Stimulated activated naive CD8-positive, alpha-beta T cell treated with anti-CD3 and anti-CD28 coated beads, Interleukin-15, amount 100 ng/mL, for 72 hours (primary cell): ENCODE data around the gene CISD1.
"Not testable (repeated sequence)": the region's sequence is repeated elsewhere in the genome, so short reads cannot be mapped to it uniquely, and the experiment has no call there.

Experiments used
- ATAC-seq: fragments of 150-1000 bp; cut with Tn5 transposase; 2 replicates; pipeline ENCODE4 v1.10.0; 2021; ENCODE audit warnings: mild to moderate bottlenecking, moderate library complexity
- DNase-seq, 2 donors: peaks; one replicate each; pipeline ENCODE4 v3.0.0; 2021 to 2022
- H3K27ac Mint-ChIP-seq, 2 donors: one replicate each; pipeline ENCODE4 v1.8.0; 2022; ENCODE audit warnings: mild to moderate bottlenecking in 2 of 2, mixed read lengths in 2 of 2, moderate library complexity in 2 of 2
- H3K27me3 Mint-ChIP-seq: one replicate; pipeline ENCODE4 v1.8.0; 2022; ENCODE audit warnings: mixed read lengths
- H3K4me1 Mint-ChIP-seq: one replicate; pipeline ENCODE4 v1.8.0; 2022; ENCODE audit warnings: mild to moderate bottlenecking, mixed read lengths
- H3K4me3 Mint-ChIP-seq, 2 donors: one replicate each; pipeline ENCODE4 v1.8.0; 2022; ENCODE audit warnings: mild to moderate bottlenecking in 2 of 2, mixed read lengths in 2 of 2, moderate library complexity in 1 of 2
- H3K9me3 Mint-ChIP-seq, 2 donors: one replicate each; pipeline ENCODE4 v1.8.0; 2022; ENCODE audit warnings: mixed read lengths in 2 of 2

The CISD1 gene

DNA sequence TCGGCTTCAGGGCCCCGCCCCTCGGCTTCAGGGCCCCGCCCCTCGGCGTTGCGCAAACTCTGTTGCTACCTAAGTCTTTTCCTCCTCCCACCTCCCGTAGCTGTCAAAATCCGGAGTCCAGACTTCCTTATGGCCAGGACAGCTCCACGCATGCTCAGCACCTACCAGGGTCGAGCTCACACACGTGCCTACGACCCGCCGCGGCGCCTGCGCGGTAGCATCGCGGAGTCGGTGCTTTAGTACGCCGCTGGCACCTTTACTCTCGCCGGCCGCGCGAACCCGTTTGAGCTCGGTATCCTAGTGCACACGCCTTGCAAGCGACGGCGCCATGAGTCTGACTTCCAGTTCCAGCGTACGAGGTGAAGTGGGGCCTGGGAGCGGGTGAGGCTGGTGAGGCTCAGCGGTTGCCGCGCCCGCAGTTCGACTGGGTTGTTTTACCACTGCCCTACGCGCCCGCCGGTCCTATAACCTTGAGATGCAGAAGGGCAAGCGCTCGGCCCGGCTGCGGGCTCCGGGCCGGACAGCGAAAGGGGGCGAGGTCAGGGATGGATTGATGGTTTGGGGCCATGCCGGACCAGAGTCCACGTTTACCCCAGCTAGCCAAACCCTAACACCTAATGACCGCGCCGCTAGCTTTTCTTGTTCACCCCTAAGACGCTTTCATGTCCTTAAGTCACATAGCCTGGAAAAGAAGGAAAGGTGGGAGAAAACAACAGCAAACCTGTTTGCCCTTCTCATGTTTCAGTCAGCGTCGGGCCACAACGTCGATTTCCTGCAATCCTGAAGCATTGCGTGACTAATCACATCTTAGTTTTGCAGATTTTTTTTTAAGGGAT, at the start of gene CISD1:
CISD1 (plus strand) TSS at position 217 of the 836 bp plus-strand sequence; CDS start at position 329, 112 bp downstream.
- Mint-ChIP-seq H3K9me3 (no peaks in the 10 kb centered on the region), H3K27me3 (no peaks in the 10 kb centered on the region), H3K4me1 (peaks cover 35% of the 10 kb centered on the region), H3K4me3 (peak within 1 kb of the TSS; percentile 90 to 98), H3K27ac (peak within 1 kb of the TSS; percentile 95 to 98)
- peak; percentile 82 for ATAC-seq
- peak; percentile 93 to 97 for DNase-seq

DNA sequence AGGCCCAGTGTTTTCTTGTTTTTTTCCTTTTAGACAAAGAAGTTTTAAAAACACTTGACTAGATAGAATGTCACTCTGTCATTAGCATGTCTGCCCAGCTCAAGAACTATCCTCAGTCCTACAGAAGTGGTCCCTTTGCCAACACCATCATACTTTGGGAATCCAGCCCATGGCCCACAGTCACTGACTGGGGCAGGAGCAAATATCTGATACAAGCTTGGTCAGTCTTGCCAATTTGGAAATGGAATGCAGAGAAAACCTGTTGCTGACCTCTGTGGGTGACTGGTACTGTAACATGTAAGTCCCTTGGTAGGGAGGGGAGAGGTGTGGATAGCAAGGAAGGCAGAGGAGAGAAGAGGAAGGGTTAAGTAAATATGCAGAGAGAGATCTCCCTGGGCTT, 49.1 kb upstream of the CISD1 start:
- Mint-ChIP-seq H3K4me1 (peaks cover 5% of the 10 kb centered on the region), H3K27ac (no peak overlapping the region), H3K9me3 (no peaks in the 10 kb centered on the region), H3K4me3 (no peak overlapping the region), H3K27me3 (no peaks in the 10 kb centered on the region)
- ATAC-seq, result no peak
- no peak for DNase-seq

DNA sequence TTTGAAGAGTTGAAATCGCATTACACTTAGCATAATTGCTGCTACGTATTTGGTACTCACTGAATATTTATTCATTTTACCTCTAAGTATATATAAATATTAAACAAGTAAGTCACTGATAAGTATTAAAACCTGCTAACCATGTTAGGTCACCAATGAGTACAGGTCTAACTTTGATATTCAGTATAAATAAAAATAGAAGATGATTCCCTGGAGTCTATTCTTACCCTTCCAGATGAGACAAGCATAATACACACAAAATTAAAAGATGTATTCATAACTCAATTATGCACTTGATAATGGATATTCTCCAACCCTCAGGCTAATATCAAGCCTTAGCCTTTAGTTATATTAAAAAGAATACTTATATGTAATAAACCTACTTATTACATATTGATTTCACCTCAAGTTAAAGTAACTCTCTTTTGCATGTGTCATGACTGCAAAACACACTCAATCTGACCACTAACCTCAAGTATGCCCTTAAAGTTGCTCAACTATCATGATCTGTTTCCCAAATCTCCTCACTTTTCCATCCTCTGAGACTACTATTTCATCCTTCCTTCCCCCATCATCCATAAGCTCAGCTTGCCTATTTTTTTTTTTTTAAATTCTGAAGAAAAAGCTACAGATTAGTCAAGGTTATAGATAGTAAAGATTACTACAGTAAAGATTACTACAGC, 48.1 kb upstream of the CISD1 start:
- Mint-ChIP-seq H3K4me1 (peaks cover 5% of the 10 kb centered on the region), H3K9me3 (no peaks in the 10 kb centered on the region), H3K27ac (no peak overlapping the region), H3K27me3 (no peaks in the 10 kb centered on the region), H3K4me3 (no peak overlapping the region)
- DNase-seq (no peak), ATAC-seq (no peak)

DNA sequence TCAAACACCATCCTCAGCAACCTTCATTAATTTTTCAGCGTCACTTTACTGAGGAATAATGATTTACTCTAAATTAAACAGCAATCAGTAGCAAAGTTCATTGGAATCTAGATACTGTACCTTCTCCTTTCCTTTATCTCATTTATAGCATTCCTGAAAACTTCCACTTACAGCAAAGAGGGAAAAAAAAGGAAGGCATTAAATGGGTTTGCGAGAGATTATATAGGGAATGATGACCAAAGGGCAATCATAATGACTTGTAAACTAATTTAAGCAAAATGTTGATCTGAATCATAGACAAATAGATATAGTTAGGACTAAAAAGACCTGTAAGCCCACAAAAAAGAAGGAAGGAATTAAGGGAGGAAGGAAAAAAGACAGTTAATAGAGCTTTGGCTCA, 43.3 kb upstream of the CISD1 start:
- no peaks in the 10 kb centered on the region for H3K27me3 Mint-ChIP-seq
- no peaks in the 10 kb centered on the region for H3K4me1 Mint-ChIP-seq
- H3K9me3 Mint-ChIP-seq, result no peaks in the 10 kb centered on the region
- H3K4me3 Mint-ChIP-seq, result no peak overlapping the region
- no peak for DNase-seq
- H3K27ac Mint-ChIP-seq, result peak overlapping the region in 1 of 2 donors; percentile 31
- no peak for ATAC-seq

DNA sequence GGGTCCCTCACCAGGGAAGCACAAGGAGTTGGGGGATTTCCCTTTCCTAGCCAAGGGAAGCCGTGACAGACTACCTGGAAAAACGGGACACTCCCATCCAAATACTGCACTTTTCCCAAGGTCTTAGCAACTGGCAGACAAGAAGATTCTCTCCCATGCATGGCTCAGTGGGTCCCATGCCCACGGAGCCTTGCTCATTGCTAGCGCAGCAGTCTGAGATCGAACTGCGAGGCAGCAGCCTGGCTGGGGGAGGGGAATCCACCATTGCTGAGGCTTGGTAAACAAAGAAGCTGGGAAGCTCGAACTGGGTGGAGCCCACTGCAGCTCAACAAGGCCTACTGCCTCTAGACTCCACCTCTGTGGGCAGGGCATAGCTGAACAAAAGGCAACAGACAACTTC, 39.1 kb upstream of the CISD1 start:
- not testable (repeated sequence) for H3K9me3 Mint-ChIP-seq, H3K4me1 Mint-ChIP-seq, H3K27ac Mint-ChIP-seq, DNase-seq, H3K27me3 Mint-ChIP-seq, H3K4me3 Mint-ChIP-seq, ATAC-seq

DNA sequence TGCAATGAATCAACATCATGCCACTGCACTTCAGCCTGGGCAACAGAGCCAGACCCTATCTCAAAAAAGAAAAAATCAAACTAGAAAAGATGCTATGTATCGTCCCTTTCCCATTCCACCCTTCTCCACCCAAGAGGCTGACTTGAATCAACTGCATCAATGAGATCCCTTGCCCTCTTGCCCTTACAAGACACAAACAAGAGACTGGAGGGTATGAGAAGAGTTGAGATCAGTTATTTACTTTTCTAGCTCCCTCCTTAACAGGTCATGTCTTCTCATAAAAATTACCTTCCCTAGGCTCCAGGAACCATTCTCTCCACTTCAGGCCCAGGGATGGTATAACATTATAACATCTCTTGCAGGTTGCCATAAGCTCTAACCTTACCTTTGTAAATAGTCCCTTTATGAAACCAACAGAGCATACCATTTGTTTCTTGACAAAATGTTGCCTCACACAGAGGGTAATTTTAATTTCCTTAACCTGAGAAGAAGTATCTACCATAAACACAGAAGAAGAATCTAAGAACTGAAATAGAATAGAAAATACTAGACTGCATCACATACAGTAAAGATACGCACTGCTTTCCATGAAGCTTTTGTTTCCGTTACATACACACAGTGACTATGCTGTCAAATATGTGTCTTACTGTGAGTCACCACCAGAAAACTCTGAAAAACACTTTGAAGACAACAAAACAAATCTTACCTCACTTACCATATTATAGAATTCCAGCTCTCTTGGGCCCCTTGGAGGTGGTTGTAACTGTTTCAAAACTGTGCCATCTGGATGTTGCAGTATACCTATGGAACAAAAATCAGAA, 31.7 kb upstream of the CISD1 start:
- H3K9me3 Mint-ChIP-seq, result peaks cover 5 to 10% of the 10 kb centered on the region in 2 donors
- H3K4me1 Mint-ChIP-seq, result peaks cover 51% of the 10 kb centered on the region
- DNase-seq, result no peak
- no peaks in the 10 kb centered on the region for H3K27me3 Mint-ChIP-seq
- H3K4me3 Mint-ChIP-seq, result no peak overlapping the region
- peak overlapping the region in 1 of 2 donors; percentile 42 for H3K27ac Mint-ChIP-seq
- peak; percentile 81 for ATAC-seq

DNA sequence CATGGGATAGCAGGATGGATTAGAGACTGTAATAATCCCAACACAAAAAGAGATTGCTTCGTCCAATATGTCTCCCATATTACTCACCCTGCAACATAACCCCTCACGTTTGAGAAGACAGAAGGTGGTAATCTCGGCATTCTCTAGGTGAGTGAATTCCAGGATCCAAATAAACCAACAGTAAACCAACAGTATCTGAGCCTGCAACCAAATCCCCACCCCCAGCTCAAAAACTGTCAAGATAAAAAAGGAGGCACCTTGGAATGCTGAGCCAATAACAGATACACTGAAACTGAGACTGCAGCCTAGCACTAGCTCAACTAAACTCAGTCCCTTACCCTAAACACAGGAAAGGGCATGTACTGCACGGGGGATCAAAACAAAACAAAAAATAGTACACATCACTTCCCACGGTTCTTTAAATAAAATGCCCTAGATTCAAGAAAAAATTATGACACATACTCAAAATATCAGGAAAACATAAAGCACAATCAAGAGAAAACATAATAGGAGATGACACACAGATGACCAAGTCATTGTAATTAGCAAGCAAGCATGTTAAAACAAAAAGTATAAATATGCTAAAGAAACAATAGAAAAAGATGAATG, 29.3 kb upstream of the CISD1 start:
- peaks cover 52% of the 10 kb centered on the region for H3K4me1 Mint-ChIP-seq
- DNase-seq (no peak), ATAC-seq (no peak)
- H3K9me3 Mint-ChIP-seq, result peaks cover 4 to 9% of the 10 kb centered on the region in 2 donors
- no peaks in the 10 kb centered on the region for H3K27me3 Mint-ChIP-seq
- H3K4me3 Mint-ChIP-seq, result no peak overlapping the region
- no peak overlapping the region for H3K27ac Mint-ChIP-seq

DNA sequence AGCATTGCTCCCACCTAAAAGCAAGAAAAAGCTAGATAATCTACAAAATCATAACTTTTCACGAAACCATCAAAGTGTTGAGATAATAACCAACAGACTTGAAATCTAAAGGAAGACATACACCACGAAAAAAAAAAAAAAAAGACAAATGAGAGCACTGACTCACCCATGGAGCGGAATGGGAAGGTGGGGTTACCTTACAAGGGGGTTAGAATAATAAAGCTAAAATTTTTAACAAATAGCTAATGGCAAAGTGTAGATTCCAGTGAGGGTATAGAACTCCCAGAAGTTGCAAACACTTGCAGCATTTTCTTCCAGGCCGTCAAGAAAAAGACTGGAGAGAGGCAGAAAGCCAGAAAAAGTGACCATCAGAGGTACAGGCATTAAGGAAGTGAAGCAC, 28.4 kb upstream of the CISD1 start:
- Mint-ChIP-seq H3K4me3 (no peak overlapping the region), H3K9me3 (peaks cover 0 to under 1% of the 10 kb centered on the region in 2 donors), H3K27me3 (no peaks in the 10 kb centered on the region), H3K4me1 (peaks cover 52% of the 10 kb centered on the region), H3K27ac (peak overlapping the region in 1 of 2 donors; percentile 39)
- DNase-seq (no peak), ATAC-seq (no peak)

DNA sequence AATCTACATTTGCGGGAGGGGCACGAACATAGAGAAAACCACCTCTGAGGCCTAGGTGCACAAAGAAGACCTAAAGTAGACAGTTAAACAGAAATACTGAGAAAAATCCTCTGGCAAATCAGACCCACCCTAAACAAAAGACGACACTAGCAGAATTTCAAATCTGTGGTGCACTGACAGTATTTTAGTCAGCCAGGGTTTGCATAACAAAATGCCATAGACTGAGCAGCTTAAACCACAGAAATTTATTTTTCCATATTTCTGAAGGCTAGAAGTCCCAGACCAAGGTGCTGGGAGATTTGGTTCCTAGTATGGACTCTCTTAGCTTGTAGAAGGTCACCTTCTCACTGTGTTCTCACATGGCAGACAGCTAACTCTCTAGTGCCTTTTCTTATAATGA, 27.6 kb upstream of the CISD1 start:
- Mint-ChIP-seq H3K9me3 (no peaks in the 10 kb centered on the region), H3K4me1 (peaks cover 52% of the 10 kb centered on the region), H3K27me3 (no peaks in the 10 kb centered on the region), H3K27ac (no peak overlapping the region), H3K4me3 (no peak overlapping the region)
- no peak for DNase-seq
- ATAC-seq, result no peak

DNA sequence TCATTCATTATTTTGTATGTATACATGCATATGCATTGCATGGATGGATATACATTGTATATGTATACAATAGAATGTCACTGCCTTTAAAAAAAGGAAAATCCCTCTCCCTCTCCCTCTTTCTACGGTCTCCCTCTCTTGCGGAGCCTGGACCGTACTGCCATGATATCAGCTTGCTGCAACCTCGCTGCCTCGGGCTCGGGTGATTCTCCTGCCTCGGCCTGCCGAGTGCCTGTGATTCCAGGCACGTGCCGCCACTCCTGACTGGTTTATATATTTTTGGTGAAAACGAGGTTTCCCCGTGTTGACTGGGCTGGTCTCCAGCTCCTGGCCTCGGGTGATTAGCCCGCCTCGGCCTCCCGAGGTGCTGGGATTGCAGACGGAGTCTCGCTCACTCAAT, 25.7 kb upstream of the CISD1 start:
- H3K27me3 Mint-ChIP-seq, result no peaks in the 10 kb centered on the region
- no peaks in the 10 kb centered on the region for H3K9me3 Mint-ChIP-seq
- H3K4me3 Mint-ChIP-seq, result no peak overlapping the region
- peak overlapping the region in 1 of 2 donors; percentile 61 for H3K27ac Mint-ChIP-seq
- peaks cover 42% of the 10 kb centered on the region for H3K4me1 Mint-ChIP-seq
- ATAC-seq (no peak), DNase-seq (no peak)

DNA sequence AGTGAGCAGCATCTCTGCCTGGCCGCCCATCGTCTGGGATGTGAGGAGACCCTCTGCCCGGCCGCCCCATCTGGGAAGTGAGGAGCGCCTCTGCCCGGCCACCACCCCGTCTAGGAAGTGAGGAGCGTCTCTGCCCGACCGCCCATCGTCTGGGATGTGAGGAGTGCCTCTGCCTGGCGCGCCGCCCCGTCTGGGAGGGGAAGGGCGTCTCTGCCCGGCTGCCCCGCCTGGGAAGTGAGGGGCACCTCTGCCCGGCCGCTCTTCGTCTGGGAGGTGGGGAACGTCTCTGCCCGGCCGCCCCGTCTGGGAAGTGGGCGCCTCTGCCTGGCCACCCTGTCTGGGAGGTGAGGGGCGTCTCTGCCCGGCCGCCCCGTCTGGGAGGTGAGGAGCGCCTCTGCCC, 25.2 kb upstream of the CISD1 start:
- not testable (repeated sequence) for H3K4me3 Mint-ChIP-seq, ATAC-seq, H3K27ac Mint-ChIP-seq, H3K27me3 Mint-ChIP-seq, H3K9me3 Mint-ChIP-seq, DNase-seq
- H3K4me1 Mint-ChIP-seq, result peaks cover 42% of the 10 kb centered on the region

DNA sequence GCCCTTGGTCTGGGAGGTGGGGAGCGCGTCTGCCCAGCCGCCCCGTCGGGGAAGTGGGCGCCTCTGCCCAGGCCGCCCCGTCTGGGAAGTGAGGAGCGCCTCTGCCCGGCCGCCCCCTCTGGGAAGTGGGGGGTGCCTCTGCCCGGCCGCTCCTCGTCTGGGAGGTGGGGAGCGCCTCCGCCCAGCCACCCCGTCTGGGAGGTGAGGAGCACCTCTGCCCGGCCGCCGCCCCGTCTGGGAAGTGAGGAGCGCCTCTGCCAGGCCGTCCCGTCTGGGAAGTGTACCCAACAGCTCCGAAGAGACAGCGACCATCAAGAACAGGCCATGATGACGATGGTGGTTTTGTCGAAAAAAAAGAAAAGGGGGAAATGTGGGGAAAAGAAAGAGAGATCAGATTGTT, 24.7 kb upstream of the CISD1 start:
- H3K4me3 Mint-ChIP-seq, DNase-seq, ATAC-seq, H3K27ac Mint-ChIP-seq, H3K9me3 Mint-ChIP-seq, H3K27me3 Mint-ChIP-seq: not testable (repeated sequence)
- H3K4me1 Mint-ChIP-seq, result peaks cover 37% of the 10 kb centered on the region

DNA sequence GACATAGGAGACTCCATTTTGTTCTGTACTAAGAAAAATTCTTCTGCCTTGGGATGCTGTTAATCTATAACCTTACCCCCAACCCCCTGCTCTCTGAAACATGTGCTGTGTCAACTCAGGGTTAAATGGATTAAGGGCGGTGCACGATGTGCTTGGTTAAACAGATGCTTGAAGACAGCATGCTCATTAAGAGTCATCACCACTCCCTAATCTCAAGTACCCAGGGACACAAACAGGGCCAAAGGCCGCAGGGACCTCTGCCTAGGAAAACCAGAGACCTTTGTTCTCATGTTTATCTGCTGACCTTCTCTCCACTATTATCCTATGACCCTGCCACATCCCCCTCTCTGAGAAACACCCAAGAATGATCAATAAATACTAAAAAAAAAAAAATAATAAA, 24.3 kb upstream of the CISD1 start:
- ATAC-seq, H3K4me3 Mint-ChIP-seq, H3K27ac Mint-ChIP-seq, DNase-seq, H3K27me3 Mint-ChIP-seq, H3K9me3 Mint-ChIP-seq: not testable (repeated sequence)
- H3K4me1 Mint-ChIP-seq, result peaks cover 33% of the 10 kb centered on the region

DNA sequence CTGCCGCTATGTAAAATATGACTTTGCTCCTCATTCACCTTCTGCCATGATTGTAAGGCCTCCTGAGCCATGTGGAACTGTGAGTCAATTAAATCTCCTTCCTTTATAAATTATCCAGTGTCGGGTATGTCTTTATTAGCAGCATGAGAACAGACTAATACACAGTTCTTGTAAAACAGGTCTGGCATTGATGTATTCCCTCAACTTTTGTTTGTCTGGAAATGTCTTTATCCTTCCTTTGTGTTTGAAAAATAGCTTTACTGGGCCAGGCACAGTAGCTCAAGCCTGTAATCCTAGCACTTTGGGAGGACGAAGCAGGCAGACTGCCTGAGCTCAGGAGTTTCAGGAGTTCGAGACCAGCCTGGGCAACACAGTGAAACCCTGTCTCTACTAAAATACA, 15.8 kb upstream of the CISD1 start:
- no peak for DNase-seq
- ATAC-seq, result no peak
- Mint-ChIP-seq H3K4me3 (no peak overlapping the region), H3K27me3 (no peaks in the 10 kb centered on the region), H3K9me3 (peaks cover 16 to 23% of the 10 kb centered on the region in 2 donors), H3K27ac (no peak overlapping the region), H3K4me1 (peaks cover 14% of the 10 kb centered on the region)

DNA sequence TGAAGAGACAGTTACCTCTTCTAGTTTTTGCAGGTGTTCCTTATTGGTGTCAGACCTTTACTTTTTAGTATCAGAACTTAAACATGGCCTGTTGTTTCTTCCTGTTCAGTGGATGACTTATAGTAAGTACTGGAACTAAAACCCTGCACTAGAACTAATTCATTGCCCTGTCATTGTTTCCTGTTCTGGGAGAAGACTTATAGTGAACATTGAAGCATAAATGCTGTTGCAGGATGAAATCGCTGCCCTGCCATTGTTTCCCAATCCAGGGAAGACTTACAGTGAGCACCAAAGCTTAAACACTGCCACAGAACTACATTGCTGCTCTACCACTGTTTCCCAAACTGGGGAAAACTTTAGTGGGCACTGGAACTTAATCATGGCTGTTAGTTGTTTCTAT, 14.3 kb upstream of the CISD1 start:
- Mint-ChIP-seq H3K9me3 (peaks cover 16 to 18% of the 10 kb centered on the region in 2 donors), H3K4me3 (no peak overlapping the region), H3K27me3 (no peaks in the 10 kb centered on the region), H3K4me1 (peaks cover 14% of the 10 kb centered on the region), H3K27ac (no peak overlapping the region)
- DNase-seq (no peak), ATAC-seq (no peak)
